ENCODE results near the gene HDLBP. TPM values are rescaled to one million over a fixed set of nuclear protein-coding genes. Genes with fewer than 3 reads are reported as not detected.

Gene HDLBP
- total RNA-seq, 1 donor from 2014 or later, result 490 TPM

DNA sequence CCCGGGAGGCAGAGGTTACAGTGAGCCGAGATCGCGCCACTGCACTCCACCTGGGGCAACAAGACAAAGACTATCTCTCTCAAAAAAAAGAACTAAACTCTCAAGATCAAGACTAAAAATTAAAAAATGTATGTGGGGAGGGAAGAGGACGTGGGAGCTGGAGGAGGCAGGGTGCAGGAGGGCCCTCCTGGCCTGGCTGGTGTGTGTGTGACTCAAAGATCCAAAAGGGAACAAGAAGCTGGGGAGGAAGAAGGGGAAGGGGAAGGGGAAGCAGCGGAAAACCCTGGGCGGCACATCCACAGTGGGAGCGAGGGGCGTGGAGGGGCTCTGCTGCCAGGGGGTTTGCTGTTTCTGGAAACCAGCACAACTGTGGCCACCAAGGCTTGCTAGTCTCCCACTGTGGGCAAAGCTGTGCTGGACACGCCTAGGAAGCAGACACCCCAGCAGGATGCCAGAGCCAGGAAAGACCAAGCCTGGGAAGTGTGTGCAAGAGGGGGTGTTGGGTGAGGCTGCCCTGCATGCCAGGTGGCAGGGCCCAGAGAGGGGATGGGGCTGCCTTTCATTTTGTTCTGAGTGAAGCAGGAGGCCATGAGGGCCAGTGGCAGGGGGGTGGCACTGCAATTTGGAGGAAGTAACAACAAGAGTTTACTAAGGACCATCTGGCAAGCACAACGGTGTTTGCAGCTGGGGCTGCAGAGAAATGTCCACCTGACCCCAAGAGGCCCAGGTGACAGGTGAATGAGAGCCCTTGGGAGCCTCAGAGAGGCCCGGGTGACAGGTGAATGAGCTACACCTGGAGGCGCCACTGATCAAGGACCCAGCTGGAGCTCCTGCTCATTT is 82.5 kb downstream of the HDLBP start:
- DNase-seq (ENCODE audit: low spot score), result no peak
- ATAC-seq, result peak; percentile 6

- no peak for DNase-seq (ENCODE audit: low spot score)
These were observed 85.0 kb downstream of the HDLBP start for GRCh38 chr2:241230435-241230834.

DNA sequence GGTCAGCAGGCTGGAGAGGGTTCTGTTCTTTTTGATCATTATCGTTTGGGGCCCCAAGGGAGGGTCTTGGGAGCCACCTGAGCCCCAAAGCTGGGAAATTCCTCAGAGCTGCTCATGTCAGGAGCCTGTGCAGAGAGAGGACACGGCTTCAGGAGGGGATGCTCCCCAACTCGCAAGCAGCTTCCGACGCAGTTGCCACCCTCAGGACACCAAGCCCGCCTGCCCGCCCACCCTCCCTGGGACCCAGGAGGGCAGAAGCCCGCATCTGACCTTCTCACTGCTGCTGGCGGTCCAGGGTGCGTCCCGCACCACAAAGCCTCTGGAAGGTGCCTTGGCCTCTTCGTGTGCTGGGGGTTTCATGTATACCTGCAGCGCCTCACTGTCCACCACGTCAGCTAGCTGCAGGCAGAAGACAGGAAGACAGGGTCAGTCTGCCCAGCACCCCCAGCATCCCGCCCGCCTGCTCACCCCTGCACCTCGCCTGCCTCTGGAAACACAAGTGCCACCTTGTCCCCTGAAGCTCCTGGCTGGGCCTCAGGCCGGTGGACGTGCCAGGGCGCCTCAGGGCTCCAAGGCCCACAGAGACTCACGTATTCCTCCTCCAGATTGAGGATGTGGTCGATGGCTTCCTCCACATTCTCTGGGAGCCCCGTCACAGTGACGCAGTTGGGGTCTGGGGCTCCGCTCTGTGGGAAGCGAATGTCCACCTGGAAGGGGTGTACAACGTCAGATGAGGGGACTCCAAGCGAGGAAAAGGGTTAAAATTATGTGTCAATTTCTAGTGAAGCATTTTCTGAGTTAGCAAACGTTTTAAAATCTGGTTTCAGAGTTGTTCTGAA is 85.7 kb downstream of the HDLBP start:
- ATAC-seq, result no peak
- no peak for DNase-seq (ENCODE audit: low spot score)

More at GRCh38 chr2:241230435-241230834, 85.0 kb downstream of the HDLBP start:
- no peak for ATAC-seq

GRCh38 chr2:241228860-241229516 is 86.5 kb downstream of the HDLBP start:
- no peak for ATAC-seq
- no peak for DNase-seq (ENCODE audit: low spot score)

- no peak for DNase-seq (ENCODE audit: low spot score)
These were observed 87.2 kb downstream of the HDLBP start for GRCh38 chr2:241228081-241228859.

GRCh38 chr2:241227594-241227993 is 87.9 kb downstream of the HDLBP start:
- DNase-seq (ENCODE audit: low spot score) (no peak), ATAC-seq (no peak)

More at GRCh38 chr2:241228081-241228859, 87.2 kb downstream of the HDLBP start:
- no peak for ATAC-seq

DNA sequence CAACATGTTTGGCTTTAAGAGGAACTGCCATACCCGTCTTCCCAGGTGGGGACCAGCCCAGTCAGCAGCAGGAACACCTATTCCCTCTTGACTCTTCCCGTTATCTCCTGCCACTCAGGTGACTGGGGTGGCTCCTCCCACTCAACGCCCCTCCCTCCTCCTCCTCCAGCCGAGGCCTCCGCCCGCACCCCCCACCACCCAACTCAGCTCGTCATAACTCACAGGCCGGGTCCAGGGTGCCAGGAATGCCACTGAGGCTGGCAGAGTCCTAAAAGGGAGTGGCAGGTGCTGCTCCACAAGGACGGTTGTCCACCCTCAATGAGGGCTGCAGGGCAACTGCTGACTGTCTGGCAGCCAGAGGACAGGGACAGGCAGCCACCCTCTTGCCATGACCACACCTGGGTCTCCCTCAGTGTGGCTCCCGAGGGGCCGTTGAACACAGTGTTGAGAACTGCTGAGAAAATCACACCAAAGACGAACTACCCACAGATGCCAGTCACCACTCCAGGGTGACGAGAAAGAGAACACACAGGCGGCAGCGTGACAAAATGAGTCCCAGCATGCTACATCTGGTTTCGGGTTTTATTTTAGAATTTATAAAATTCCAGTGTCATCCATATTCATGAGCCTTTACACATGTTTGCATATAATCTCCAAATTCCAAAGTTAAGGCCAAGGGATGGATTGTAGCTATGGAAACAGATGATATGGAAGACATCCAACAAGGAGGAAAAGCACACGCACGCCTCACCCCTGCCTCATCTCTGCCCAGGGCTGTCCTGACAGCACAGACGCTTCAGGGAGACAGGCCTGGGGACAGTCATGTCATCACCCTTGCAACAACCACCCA is 88.5 kb downstream of the HDLBP start:
- DNase-seq (ENCODE audit: low spot score) (no peak), ATAC-seq (no peak)

GRCh38 chr2:241225983-241226382 is 89.5 kb downstream of the HDLBP start:
- ATAC-seq, result no peak
- no peak for DNase-seq (ENCODE audit: low spot score)

DNA sequence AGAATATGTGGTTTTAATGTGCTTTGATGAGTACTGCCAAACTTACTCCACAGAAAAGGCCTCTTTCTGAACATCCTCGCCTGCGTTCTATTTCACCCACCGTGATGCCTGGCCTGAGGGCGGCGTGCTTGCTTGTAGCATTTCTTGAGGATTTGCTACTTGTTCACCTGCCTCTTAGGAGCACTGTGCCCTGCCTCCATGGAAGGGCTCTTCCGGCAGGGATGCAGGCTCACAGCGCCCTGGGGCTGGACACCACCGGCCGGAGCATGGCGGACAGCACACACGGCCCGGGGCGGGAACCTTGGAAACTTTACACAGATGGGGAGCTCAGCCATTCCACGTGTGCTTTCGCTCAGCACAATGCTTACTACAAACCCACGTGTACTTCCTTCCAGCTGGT is 89.9 kb downstream of the HDLBP start:
- peak; percentile 5 for ATAC-seq
- no peak for DNase-seq (ENCODE audit: low spot score)

GRCh38 chr2:241224851-241225438 is 90.5 kb downstream of the HDLBP start:
- peak; percentile 4 for ATAC-seq

GRCh38 chr2:241224018-241224850 is 91.2 kb downstream of the HDLBP start:
- DNase-seq (ENCODE audit: low spot score), result no peak
- peak; percentile 39 for ATAC-seq

More at GRCh38 chr2:241224851-241225438, 90.5 kb downstream of the HDLBP start:
- no peak for DNase-seq (ENCODE audit: low spot score)

DNA sequence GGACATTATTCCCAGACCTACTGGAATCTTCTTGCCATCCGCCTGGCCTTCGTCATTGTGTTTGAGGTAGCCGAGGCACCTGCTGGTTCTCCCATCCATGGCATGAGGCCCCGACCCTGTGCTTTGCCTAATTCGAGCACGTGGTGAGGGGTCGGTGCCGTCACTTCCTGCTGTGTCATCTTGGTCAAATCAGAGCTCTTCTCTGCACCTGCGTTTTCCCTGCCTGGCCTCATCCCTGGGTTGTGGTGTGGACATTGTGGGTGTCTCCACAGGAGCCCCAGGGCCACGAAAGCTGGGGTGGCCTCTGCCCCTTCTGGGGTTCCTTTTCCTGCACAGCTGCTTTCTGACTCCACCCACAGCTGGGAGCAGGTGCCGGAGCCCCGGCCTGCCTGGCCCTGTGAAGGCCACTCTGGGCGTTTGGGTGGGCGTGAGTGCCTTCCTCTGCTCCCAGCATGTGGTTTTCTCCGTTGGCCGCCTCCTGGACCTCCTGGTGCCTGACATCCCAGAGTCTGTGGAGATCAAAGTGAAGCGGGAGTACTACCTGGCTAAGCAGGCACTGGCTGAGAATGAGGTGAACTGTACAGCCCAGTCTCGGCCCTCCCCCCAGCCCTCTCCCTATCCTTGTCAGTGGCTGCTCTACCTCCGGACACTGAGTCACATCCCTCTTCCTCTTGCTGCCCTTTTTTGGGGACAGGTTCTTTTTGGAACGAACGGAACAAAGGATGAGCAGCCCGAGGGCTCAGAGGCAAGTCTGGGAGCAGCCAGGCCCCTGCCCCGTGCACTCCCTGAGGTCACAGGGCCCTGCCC is 92.1 kb downstream of the HDLBP start:
- ATAC-seq (peak; percentile 17), DNase-seq (ENCODE audit: low spot score) (no peak)

DNA sequence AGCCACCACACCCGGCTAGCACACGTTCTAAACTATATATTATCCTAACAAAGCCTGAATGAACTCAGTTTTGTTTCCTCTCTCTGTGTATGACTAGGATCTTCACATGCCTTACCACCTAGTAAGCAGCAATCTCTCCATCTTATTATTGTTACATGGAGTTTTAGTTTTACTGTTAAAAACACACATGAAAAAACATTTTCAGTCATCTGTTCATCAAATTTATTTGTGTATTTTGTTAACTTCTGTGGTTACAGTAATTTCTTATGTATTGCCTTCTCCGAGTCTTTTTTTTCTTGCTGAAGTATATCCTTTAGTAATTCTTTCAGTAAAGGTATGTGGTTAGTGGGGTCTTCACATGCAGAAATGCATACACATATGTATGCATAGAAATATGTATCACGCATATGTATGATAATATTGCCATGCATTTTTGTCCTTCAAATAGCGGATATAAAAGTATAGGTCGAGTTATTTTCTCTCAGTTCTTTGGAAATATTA is 95.6 kb downstream of the HDLBP start:
- ATAC-seq (no peak), DNase-seq (ENCODE audit: low spot score) (no peak)

- ATAC-seq, result no peak
- no peak for DNase-seq (ENCODE audit: low spot score)
These were observed 96.5 kb downstream of the HDLBP start for GRCh38 chr2:241219030-241219382.

- ATAC-seq (peak; percentile 66), DNase-seq (ENCODE audit: low spot score) (no peak)
These were observed 97.1 kb downstream of the HDLBP start for GRCh38 chr2:241218131-241219029.

DNA sequence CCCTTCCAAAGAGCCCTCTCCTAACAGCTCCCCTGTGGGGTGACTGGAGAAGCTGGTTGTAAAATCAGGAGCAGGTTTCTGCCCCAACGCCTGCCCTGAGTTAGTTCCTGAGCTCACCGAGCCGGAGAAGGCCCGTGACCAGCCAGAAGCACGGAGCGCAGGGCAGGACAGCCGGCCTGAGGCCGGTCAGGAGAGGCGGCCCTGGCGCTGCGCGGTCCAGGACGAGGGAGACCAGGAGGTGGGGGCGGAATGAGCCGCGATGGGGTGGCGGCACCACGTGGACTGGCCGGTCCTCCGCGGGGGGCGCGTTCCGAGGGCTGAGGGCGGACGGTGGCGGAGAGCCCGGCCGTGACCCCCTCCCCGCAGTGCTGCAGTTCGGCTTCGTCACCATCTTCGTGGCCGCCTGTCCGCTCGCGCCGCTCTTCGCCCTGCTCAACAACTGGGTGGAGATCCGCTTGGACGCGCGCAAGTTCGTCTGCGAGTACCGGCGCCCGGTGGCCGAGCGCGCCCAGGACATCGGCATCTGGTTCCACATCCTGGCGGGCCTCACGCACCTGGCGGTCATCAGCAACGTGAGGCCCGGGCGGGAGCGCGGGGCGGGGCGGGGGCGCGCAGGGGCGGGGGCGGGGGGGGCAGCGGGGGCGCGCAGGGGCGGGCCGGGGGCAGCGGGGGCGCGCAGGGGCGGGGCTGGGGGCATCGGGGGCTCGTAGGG is 98.0 kb downstream of the HDLBP start:
- ATAC-seq (peak; percentile 79), DNase-seq (ENCODE audit: low spot score) (peak; percentile 76)
